ENCODE measurements around the gene AATK.

Gene AATK

DNA sequence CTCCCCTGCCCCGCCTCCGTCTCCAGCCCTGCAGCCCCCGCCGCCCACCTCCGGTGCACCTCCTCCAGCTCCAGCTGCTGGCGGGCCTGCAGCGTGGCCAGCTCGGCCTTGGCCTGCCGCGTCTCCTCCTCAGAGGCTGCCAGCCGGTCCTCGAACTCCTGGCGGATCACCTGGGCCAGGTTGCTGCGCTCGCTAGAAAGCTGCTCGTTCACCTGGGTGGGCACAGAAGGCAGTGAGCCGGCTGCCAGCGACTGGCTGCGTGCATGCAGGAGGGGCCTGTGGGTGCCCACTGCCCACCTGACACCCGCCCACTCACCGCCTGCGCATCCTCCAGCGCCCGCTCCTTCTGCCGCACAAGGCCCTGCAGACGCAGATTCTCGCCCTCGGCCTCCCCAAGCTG, 24.6 kb upstream of the AATK start:
- no peak overlapping the region for H3K4me3 ChIP-seq (ENCODE audit: low read length)
- no peak overlapping the region for H3K27ac ChIP-seq (ENCODE audit: low read depth, low read length)
- H3K79me2 ChIP-seq (ENCODE audit: control insufficient read depth, low read length): no peaks in the 10 kb centered on the region
- no peaks in the 10 kb centered on the region for H3K36me3 ChIP-seq (ENCODE audit: control insufficient read depth, low read length)
- H3K4me2 ChIP-seq (ENCODE audit: low read length): no peak overlapping the region
- H3K9me2 ChIP-seq (replicated peaks; ENCODE audit: control insufficient read depth, low read length): no peaks in the 10 kb centered on the region
- TF ChIP-seq EZH2phosphoT487 (IDR thresholded peaks at IDR 0.05; ENCODE audit: borderline replicate concordance, low read length) (no peak), CTCF (IDR thresholded peaks at IDR 0.05; ENCODE audit: low read depth, low read length, poor library complexity, severe bottlenecking) (no peak)
- no peaks in the 10 kb centered on the region for H3K4me1 ChIP-seq (ENCODE audit: control insufficient read depth, low read length)
- no peaks in the 10 kb centered on the region for H3K9me3 ChIP-seq (ENCODE audit: control insufficient read depth, insufficient read depth, low read length)
- H3K27me3 ChIP-seq (ENCODE audit: control insufficient read depth, low read length): no peaks in the 10 kb centered on the region
- no peaks in the 10 kb centered on the region for H3F3A ChIP-seq (ENCODE audit: control insufficient read depth, insufficient read depth)
- no peaks in the 10 kb centered on the region for H4K20me1 ChIP-seq (ENCODE audit: control insufficient read depth, insufficient read depth, low read depth, low read length)

GRCh38 chr17:81189670-81190530, 23.9 kb upstream of the AATK start:
- no peaks in the 10 kb centered on the region for H3K27me3 ChIP-seq (ENCODE audit: control insufficient read depth, low read length)
- H4K20me1 ChIP-seq (ENCODE audit: control insufficient read depth, insufficient read depth, low read depth, low read length): no peaks in the 10 kb centered on the region
- H3K9me2 ChIP-seq (replicated peaks; ENCODE audit: control insufficient read depth, low read length): no peaks in the 10 kb centered on the region
- no peaks in the 10 kb centered on the region for H3F3A ChIP-seq (ENCODE audit: control insufficient read depth, insufficient read depth)
- no peak overlapping the region for H3K4me3 ChIP-seq (ENCODE audit: low read length)
- no peak overlapping the region for H3K27ac ChIP-seq (ENCODE audit: low read depth, low read length)
- H3K4me2 ChIP-seq (ENCODE audit: low read length): no peak overlapping the region
- H3K4me1 ChIP-seq (ENCODE audit: control insufficient read depth, low read length): no peaks in the 10 kb centered on the region
- no peaks in the 10 kb centered on the region for H3K36me3 ChIP-seq (ENCODE audit: control insufficient read depth, low read length)
- no peaks in the 10 kb centered on the region for H3K9me3 ChIP-seq (ENCODE audit: control insufficient read depth, insufficient read depth, low read length)
- no peaks in the 10 kb centered on the region for H3K79me2 ChIP-seq (ENCODE audit: control insufficient read depth, low read length)
- TF ChIP-seq EZH2phosphoT487 (IDR thresholded peaks at IDR 0.05; ENCODE audit: borderline replicate concordance, low read length) (no peak), CTCF (IDR thresholded peaks at IDR 0.05; ENCODE audit: low read depth, low read length, poor library complexity, severe bottlenecking) (no peak)

GRCh38 chr17:81189016-81189415, 23.0 kb upstream of the AATK start:
- Histone ChIP-seq H3K4me3 (ENCODE audit: low read length) (no peak overlapping the region), H3K79me2 (ENCODE audit: control insufficient read depth, low read length) (no peaks in the 10 kb centered on the region), H3F3A (ENCODE audit: control insufficient read depth, insufficient read depth) (no peaks in the 10 kb centered on the region), H4K20me1 (ENCODE audit: control insufficient read depth, insufficient read depth, low read depth, low read length) (no peaks in the 10 kb centered on the region), H3K9me3 (ENCODE audit: control insufficient read depth, insufficient read depth, low read length) (no peaks in the 10 kb centered on the region), H3K27ac (ENCODE audit: low read depth, low read length) (no peak overlapping the region), H3K4me2 (ENCODE audit: low read length) (no peak overlapping the region), H3K9me2 (replicated peaks; ENCODE audit: control insufficient read depth, low read length) (no peaks in the 10 kb centered on the region), H3K4me1 (ENCODE audit: control insufficient read depth, low read length) (no peaks in the 10 kb centered on the region), H3K36me3 (ENCODE audit: control insufficient read depth, low read length) (no peaks in the 10 kb centered on the region), H3K27me3 (ENCODE audit: control insufficient read depth, low read length) (no peaks in the 10 kb centered on the region)
- no peak for TF ChIP-seq CTCF (IDR thresholded peaks at IDR 0.05; ENCODE audit: low read depth, low read length, poor library complexity, severe bottlenecking)
- TF ChIP-seq EZH2phosphoT487 (IDR thresholded peaks at IDR 0.05; ENCODE audit: borderline replicate concordance, low read length): no peak
